DMS 273 (cell line): Measurements from ENCODE around the gene CCDC121.

Experiments used
- DNase-seq: peaks from one replicate; lab custom pipeline; 2025; ENCODE audit not compliant: unreplicated experiment; lab: John Stamatoyannopoulos, UW

Gene CCDC121

GRCh38 chr2:27628767-27629709 is at the start of gene CCDC121, which contains the start of gene GPN1:
CCDC121 (minus strand) TSS chr2:27629012; CDS start chr2:27627799, 1,213 bp downstream.
GPN1 (plus strand) TSS chr2:27629050; CDS start chr2:27629059, 9 bp downstream.
- peak; percentile 93 for DNase-seq

GRCh38 chr2:27672723-27673486 is 44.1 kb upstream of the CCDC121 start:
- DNase-seq = no peak

GRCh38 chr2:27671235-27671634 is 42.4 kb upstream of the CCDC121 start:
- no peak for DNase-seq

GRCh38 chr2:27667446-27667845 is 38.6 kb upstream of the CCDC121 start:
- DNase-seq = no peak

- DNase-seq = no peak
Measured at GRCh38 chr2:27664622-27665363, 36.0 kb upstream of the CCDC121 start.

- peak; percentile 61 for DNase-seq
Measured at GRCh38 chr2:27664154-27664574, 35.4 kb upstream of the CCDC121 start.

DNA sequence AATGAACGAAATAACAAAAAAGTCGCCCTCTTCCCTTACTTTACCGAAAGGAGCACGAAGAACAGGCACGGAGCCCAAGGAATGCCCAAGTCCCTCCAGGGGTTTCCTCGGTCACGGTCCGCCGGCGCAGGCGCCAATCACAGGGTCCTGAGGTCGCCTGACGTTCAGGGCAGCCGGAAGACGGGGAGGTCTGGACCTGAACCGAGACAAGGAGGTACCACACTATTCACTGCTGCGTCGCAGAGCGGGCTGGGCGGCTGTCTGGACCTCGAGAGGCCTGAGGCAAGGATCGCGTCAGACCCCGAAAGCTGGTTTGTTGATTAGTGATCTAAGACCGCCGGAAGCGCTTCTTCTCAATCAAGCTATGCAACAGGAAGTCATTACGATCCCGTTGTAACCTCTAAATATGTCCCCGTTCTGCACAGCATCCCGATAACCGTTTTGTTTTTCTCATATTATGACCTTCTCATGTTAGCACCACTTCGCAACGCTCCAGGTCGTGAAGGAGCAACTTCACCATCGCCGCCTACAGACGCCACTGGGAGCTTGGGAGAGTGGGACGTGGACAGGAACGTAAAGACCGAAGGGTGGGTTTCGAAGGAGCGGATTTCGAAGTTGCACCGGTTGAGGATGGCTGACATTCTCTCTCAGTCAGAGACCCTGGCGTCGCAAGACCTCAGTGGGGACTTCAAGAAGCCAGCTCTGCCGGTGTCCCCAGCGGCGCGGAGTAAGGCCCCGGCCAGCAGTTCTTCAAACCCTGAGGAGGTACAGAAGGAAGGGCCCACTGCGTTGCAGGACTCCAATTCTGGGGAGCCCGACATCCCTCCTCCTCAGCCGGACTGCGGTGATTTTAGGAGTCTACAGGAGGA is 34.7 kb upstream of the CCDC121 start, which contains the start of the genes SLC4A1AP and SUPT7L:
Gene SLC4A1AP, plus strand, starts transcription at position 605 of the 869 bp plus-strand sequence. Its CDS starts 26 bp downstream, at position 631.
Gene SUPT7L, minus strand, starts transcription at position 330 of the 869 bp plus-strand sequence. CDS start 1,422 bp downstream, outside the sequence.
- DNase-seq = peak; percentile 95

DNA sequence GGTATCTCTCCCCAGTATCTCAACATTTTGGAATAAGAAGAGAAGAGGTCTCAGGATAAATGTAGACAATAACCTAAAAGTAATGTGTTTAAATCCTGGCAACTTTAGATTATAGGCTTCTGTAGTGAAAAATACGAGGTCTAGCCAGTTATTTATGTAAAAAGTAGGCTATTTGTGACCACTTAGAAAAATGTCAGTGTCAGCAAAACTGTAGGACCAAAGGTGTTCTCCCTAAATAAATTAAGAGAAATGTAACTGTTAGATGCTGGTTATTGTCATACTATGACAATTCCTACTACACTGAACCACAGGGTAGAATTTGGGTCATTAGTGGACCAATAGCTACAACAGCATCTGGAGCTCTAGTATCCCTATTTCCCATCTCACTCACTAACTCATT is 32.6 kb upstream of the CCDC121 start:
- no peak for DNase-seq

DNA sequence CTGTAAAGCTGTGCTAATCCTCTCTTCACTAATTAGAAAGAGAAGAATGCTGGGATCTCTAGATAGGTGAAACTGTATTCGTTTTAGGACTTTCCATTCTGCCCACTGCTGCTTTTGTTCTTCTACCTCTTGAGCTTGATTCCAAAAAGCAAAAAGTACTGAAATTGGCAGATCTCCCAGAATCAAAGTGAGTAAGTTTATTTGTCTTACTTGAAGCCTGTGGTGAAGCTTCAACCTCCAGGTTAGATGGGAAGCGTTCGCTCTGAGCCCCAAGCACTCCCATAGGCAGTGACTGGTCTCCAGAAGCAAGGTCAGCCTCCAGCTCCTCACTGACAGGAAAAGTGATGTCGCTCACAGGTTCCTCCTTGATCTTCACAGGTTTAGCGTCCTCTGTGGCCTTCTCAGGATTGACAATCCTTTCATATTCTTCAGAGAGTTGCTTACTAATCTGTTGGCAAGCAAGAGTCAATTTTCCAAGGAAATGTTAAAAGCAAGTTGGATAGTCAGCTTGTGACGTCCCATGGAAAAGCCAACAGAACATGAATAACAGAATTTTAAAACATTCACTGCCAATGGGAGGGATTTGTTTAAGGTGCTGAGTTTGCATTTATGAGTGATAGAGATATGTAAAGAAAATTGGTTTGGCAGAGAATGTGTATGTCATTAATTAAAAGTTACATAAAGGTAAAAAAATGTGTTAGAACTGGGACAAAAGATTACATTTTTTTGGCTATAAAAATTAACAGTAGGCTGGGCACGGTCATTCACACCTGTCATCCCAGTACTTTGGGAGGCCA is 26.5 kb upstream of the CCDC121 start:
- DNase-seq = no peak

GRCh38 chr2:27653397-27653796 is 24.6 kb upstream of the CCDC121 start:
- DNase-seq = no peak

GRCh38 chr2:27652790-27653189 is 24.0 kb upstream of the CCDC121 start:
- no peak for DNase-seq

DNA sequence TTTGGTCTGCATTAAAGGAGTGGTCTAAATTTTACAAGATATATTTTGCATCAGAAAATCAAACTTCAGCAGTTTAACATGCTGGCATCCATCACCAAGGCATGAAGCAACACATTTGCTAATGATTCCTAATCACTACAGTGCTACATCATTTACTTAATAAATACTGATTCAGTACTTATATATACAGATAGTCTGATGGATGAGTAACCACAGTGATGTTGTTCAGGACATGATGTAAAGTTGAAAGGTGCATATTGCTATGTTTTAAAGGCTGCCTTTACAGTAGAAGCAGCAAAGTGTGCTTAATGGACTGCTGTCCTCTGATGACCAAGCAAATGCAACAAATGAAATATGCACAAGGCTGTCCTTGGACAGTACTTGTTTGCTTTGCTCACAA is 23.5 kb upstream of the CCDC121 start:
- no peak for DNase-seq

GRCh38 chr2:27651056-27651455 is 22.2 kb upstream of the CCDC121 start:
- peak; percentile 76 for DNase-seq

- DNase-seq = no peak
Measured at GRCh38 chr2:27647737-27648136, 18.9 kb upstream of the CCDC121 start.

- DNase-seq = no peak
Measured at GRCh38 chr2:27647289-27647688, 18.5 kb upstream of the CCDC121 start.

- DNase-seq = no peak
Measured at GRCh38 chr2:27645197-27645596, 16.4 kb upstream of the CCDC121 start.

DNA sequence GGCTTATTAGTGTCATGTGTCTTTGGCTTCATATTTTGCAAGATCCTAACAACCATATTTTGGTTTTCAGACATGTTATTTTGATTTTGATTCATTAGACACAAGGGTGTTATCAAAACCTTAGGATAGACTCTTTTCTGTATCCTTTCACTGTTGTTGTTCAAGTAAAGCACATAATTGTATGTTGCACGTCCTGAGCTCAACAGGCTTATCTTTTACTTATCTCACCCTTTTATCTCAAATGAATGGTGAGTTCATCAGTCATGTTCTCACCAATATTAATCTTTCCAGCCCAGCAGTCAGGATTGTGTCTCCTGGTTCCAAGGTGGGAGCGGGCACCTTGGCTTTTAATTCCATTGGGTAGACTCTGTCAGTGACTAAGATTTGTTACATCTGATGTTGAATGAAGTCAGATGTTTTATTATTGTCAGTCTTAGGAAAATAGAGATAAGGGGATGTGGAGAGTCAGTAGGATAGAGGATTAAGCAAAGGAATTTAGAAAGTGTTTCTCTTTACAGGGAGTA is 12.0 kb upstream of the CCDC121 start:
- DNase-seq = no peak

DNA sequence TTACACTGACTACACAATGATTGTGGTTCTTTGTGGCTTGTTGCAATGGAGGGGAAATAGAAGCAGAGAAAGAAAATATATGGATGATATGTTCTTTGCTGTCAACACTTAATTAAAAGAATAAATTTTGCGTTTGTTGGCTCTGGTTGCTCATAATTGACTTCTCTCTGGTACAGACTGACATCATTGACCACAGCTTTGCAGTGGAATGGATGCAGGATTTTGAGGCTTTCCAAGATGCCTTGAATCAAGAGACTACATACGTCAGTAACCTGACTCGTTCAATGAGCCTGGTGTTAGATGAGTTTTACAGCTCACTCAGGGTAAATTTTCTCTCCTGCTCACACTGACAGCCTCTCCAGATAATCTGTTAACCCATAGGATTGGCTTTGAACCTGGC is 9.9 kb upstream of the CCDC121 start:
- no peak for DNase-seq
